ENCODE results near the gene FBXL13. TPM values are rescaled to one million over a fixed set of nuclear protein-coding genes. Genes with fewer than 3 reads are reported as not detected.

The FBXL13 gene
- total RNA-seq, 1 experiment from 2014 or later: 0.43 TPM

DNA sequence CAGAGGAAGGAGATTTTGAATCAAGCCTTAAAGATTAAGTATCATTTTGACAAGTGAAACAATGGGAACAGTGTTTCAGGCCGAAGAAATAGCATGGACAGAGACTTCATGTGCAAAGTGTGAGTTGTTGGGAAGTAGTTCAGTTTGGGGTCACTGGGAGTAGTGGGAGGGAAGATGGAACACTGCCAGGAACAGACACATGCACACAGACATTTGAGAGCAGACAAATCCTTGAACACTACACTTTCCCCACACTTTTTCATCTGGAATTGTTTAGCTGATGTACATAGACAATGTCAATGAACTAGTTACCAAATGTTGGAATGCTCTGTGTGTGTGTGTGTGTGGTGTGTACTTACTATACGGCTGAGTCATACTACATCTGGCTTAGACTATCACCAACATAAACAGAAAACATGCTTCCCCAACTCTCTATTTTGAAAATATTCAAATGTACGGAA lies 214.2 kb downstream of the FBXL13 start:
- H3K27me3 ChIP-seq (replicated peaks; ENCODE audit: control insufficient read depth, insufficient read depth, low read length): no peaks in the 10 kb centered on the region
- no peak overlapping the region for H3K4me3 Mint-ChIP-seq (ENCODE audit: unreplicated experiment)
- no peaks in the 10 kb centered on the region for H3K9me3 ChIP-seq
- BruUV-seq (replicated peaks): no TSS peak
- H3K4me1 Mint-ChIP-seq (ENCODE audit: low read depth, unreplicated experiment): no peaks in the 10 kb centered on the region
- no peak for DNase-seq
- no peaks in the 10 kb centered on the region for H3K36me3 ChIP-seq (ENCODE audit: control insufficient read depth, insufficient read depth, low read length)
- H3K36me3 Mint-ChIP-seq (ENCODE audit: insufficient read depth, unreplicated experiment): no peaks in the 10 kb centered on the region
- TF ChIP-seq, protein P1, sequence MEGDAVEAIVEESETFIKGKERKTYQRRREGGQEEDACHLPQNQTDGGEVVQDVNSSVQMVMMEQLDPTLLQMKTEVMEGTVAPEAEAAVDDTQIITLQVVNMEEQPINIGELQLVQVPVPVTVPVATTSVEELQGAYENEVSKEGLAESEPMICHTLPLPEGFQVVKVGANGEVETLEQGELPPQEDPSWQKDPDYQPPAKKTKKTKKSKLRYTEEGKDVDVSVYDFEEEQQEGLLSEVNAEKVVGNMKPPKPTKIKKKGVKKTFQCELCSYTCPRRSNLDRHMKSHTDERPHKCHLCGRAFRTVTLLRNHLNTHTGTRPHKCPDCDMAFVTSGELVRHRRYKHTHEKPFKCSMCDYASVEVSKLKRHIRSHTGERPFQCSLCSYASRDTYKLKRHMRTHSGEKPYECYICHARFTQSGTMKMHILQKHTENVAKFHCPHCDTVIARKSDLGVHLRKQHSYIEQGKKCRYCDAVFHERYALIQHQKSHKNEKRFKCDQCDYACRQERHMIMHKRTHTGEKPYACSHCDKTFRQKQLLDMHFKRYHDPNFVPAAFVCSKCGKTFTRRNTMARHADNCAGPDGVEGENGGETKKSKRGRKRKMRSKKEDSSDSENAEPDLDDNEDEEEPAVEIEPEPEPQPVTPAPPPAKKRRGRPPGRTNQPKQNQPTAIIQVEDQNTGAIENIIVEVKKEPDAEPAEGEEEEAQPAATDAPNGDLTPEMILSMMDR (IDR thresholded peaks at IDR 0.05; ENCODE audit: insufficient read depth in 1 of 2, low read depth in 1 of 2, low read length in 1 of 2, severe bottlenecking in 1 of 2, unreplicated experiment in 1 of 2): no peak
- CTCF ChIA-PET: no interaction called here
- H3K4me1 ChIP-seq: no peaks in the 10 kb centered on the region
- POLR2A ChIA-PET: no interaction called here
- intact Hi-C loops (cut with micrococcal nuclease; ENCODE audit: unreplicated experiment): no loop called here
- H3K4me3 ChIP-seq (ENCODE audit: low read depth, low read length): no peak overlapping the region
- H3K9me3 Mint-ChIP-seq (ENCODE audit: unreplicated experiment): no peaks in the 10 kb centered on the region
- H3K27me3 Mint-ChIP-seq (ENCODE audit: insufficient read depth, unreplicated experiment): no peaks in the 10 kb centered on the region
- H3K27ac Mint-ChIP-seq (ENCODE audit: unreplicated experiment): no peak overlapping the region

DNA sequence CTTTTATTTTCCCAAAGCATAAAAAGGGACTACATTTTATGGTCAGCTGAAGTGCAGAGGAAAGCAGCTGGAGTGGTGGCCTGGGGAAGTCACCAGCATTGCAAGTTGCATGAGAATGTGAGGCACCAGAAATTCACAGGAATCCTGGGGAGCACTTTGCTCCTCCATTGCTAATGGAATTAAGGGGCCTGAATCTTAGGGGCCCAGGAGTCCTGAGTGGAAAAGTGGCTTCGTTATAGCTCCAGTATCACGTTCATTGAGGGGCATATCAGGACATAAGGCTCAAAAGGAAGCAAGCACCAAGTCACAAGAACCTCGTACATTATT lies 214.8 kb downstream of the FBXL13 start:
- Histone ChIP-seq H3K9me3 (no peaks in the 10 kb centered on the region), H3K4me3 (ENCODE audit: low read depth, low read length) (no peak overlapping the region), H3K36me3 (ENCODE audit: control insufficient read depth, insufficient read depth, low read length) (no peaks in the 10 kb centered on the region), H3K27me3 (replicated peaks; ENCODE audit: control insufficient read depth, insufficient read depth, low read length) (no peaks in the 10 kb centered on the region), H3K4me1 (no peaks in the 10 kb centered on the region)
- Mint-ChIP-seq H3K36me3 (ENCODE audit: insufficient read depth, unreplicated experiment) (no peaks in the 10 kb centered on the region), H3K27ac (ENCODE audit: unreplicated experiment) (no peak overlapping the region), H3K4me3 (ENCODE audit: unreplicated experiment) (no peak overlapping the region), H3K27me3 (ENCODE audit: insufficient read depth, unreplicated experiment) (no peaks in the 10 kb centered on the region), H3K9me3 (ENCODE audit: unreplicated experiment) (no peaks in the 10 kb centered on the region), H3K4me1 (ENCODE audit: low read depth, unreplicated experiment) (no peaks in the 10 kb centered on the region)
- BruUV-seq (replicated peaks): no TSS peak
- TF ChIP-seq, protein P1 (IDR thresholded peaks at IDR 0.05; ENCODE audit: insufficient read depth in 1 of 2, low read depth in 1 of 2, low read length in 1 of 2, severe bottlenecking in 1 of 2, unreplicated experiment in 1 of 2): no peak
- POLR2A ChIA-PET: no interaction called here
- CTCF ChIA-PET: no interaction called here
- DNase-seq: no peak
- intact Hi-C loops (cut with micrococcal nuclease; ENCODE audit: unreplicated experiment): loop anchor here (1.0 kb wide), 1 partner anchor 9 kb away; no protein-coding TSS in a partner anchor

DNA sequence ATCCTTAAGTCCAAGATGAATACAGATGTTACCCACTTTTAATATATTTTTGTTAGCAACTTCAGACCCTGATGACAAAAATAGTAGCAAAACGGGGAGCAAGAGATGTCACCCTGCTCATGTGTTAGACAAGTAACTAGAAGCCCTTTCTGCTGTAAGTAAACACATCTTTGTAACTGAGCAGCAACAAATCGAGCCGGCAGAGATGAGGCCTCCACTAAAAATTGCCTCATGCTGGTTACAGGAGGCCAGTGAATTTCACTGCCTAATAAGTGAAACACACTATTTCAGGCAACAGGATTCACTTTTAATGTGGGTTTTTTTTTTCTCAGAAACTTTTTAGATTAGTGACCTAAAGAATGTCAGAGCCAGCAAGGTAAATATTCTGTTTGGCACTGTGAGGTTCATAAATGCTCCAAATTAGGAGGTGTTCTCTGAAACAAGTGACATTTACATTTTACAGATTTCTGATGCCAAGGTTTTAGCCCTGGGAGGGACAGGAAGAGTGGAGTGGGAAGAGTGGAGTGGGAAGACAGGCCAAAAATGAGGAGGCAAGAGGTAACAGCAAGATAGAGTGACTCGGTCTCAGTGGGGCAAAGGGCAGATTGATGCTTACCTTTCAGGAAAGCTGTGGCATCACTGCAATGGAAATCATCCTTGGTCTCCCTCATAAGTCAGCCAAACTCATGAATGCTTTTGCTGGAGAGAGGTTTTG lies 215.4 kb downstream of the FBXL13 start:
- no peaks in the 10 kb centered on the region for H3K27me3 ChIP-seq (replicated peaks; ENCODE audit: control insufficient read depth, insufficient read depth, low read length)

More for the DNA sequence above, 215.4 kb downstream of the FBXL13 start:
- no peaks in the 10 kb centered on the region for H3K4me1 Mint-ChIP-seq (ENCODE audit: low read depth, unreplicated experiment)
- POLR2A ChIA-PET: no interaction called here
- no peak overlapping the region for H3K27ac Mint-ChIP-seq (ENCODE audit: unreplicated experiment)
- CTCF ChIA-PET: no interaction called here
- no peak overlapping the region for H3K4me3 Mint-ChIP-seq (ENCODE audit: unreplicated experiment)
- Histone ChIP-seq H3K4me3 (ENCODE audit: low read depth, low read length) (no peak overlapping the region), H3K4me1 (no peaks in the 10 kb centered on the region), H3K36me3 (ENCODE audit: control insufficient read depth, insufficient read depth, low read length) (no peaks in the 10 kb centered on the region), H3K9me3 (no peaks in the 10 kb centered on the region)
- DNase-seq: no peak
- intact Hi-C loops (cut with micrococcal nuclease; ENCODE audit: unreplicated experiment): loop anchor here (1.0 kb wide), 1 partner anchor 9 kb away; no protein-coding TSS in a partner anchor
- H3K9me3 Mint-ChIP-seq (ENCODE audit: unreplicated experiment): no peaks in the 10 kb centered on the region
- no peaks in the 10 kb centered on the region for H3K27me3 Mint-ChIP-seq (ENCODE audit: insufficient read depth, unreplicated experiment)
- no peaks in the 10 kb centered on the region for H3K36me3 Mint-ChIP-seq (ENCODE audit: insufficient read depth, unreplicated experiment)
- TF ChIP-seq, protein P1 (IDR thresholded peaks at IDR 0.05; ENCODE audit: insufficient read depth in 1 of 2, low read depth in 1 of 2, low read length in 1 of 2, severe bottlenecking in 1 of 2, unreplicated experiment in 1 of 2): no peak
- no TSS peak for BruUV-seq (replicated peaks)

All from Caco-2 (cell line).